NCI-H146 (cell line): Measurements from ENCODE around the gene DSC2.
"Not testable (repeated sequence)": the region's sequence is repeated elsewhere in the genome, so short reads cannot be mapped to it uniquely, and the experiment has no call there.

Source experiments
- DNase-seq: peaks from one replicate; lab custom pipeline; 2025; lab: John Stamatoyannopoulos, UW

DSC2 gene

GRCh38 chr18:31102025-31102684 lies at the start of gene DSC2:
Gene DSC2 (minus strand): TSS chr18:31102421. CDS start chr18:31101971, 450 bp downstream.
- no peak for DNase-seq

- no peak for DNase-seq
Observed at GRCh38 chr18:31149351-31149750, 47.1 kb upstream of the DSC2 start.

GRCh38 chr18:31148600-31148999 lies 46.4 kb upstream of the DSC2 start:
- no peak for DNase-seq

GRCh38 chr18:31146809-31147208 lies 44.6 kb upstream of the DSC2 start:
- DNase-seq: no peak

GRCh38 chr18:31143025-31143424 lies 40.8 kb upstream of the DSC2 start:
- no peak for DNase-seq

- DNase-seq: no peak
Observed at GRCh38 chr18:31138709-31139108, 36.5 kb upstream of the DSC2 start.

- DNase-seq: no peak
Observed at GRCh38 chr18:31134988-31135529, 32.8 kb upstream of the DSC2 start.

GRCh38 chr18:31129398-31130115 lies 27.3 kb upstream of the DSC2 start:
- no peak for DNase-seq

GRCh38 chr18:31125878-31126277 lies 23.7 kb upstream of the DSC2 start:
- no peak for DNase-seq

- DNase-seq: not testable (repeated sequence)
Observed at GRCh38 chr18:31123125-31123524, 20.9 kb upstream of the DSC2 start.

GRCh38 chr18:31120594-31120993 lies 18.4 kb upstream of the DSC2 start:
- DNase-seq: no peak

- no peak for DNase-seq
Observed at GRCh38 chr18:31116853-31117595, 14.8 kb upstream of the DSC2 start.

- no peak for DNase-seq
Observed at GRCh38 chr18:31112804-31113203, 10.6 kb upstream of the DSC2 start.

- no peak for DNase-seq
Observed at GRCh38 chr18:31105733-31106132, 3.5 kb upstream of the DSC2 start.

GRCh38 chr18:31104444-31104843 lies 2.2 kb upstream of the DSC2 start:
- DNase-seq: no peak

- DNase-seq: no peak
Observed at GRCh38 chr18:31103423-31103822, 1.2 kb upstream of the DSC2 start.

GRCh38 chr18:31102941-31103340 lies 720 bp upstream of the DSC2 start:
- no peak for DNase-seq

GRCh38 chr18:31101183-31102024 lies 817 bp downstream of the DSC2 start:
- peak; percentile 23 for DNase-seq

- no peak for DNase-seq
Observed at GRCh38 chr18:31100436-31101182, 1.6 kb downstream of the DSC2 start.

- no peak for DNase-seq
Observed at GRCh38 chr18:31099450-31100230, 2.6 kb downstream of the DSC2 start.
